K562 (cell line): Measurements from ENCODE around the gene SLC26A1. TPM values are rescaled to one million over a fixed set of nuclear protein-coding genes. Genes with fewer than 3 reads are reported as not detected.
A peak's percentile ranks its signal among the peaks of the same experiment; 100 is the strongest.

ENCODE experiments used
- ATAC-seq: fragments of 200-7000 bp; cut with Tn5 transposase; 3 replicates; pipeline ENCODE4 v1.9.1; 2020; ENCODE audit warnings: moderate library complexity
- BruUV-seq: library from RNA; stranded (reverse); fragments of 400-500 nt; replicated peaks from 2 replicates; lab custom pipeline; 2021; lab: Mats Ljungman, UMichigan
- CTCF ChIA-PET: fragments of 300-600 bp; formaldehyde crosslinking; extraction: SDS; loops from one replicate; lab custom pipeline; 2021; ENCODE audit warnings: low intra/inter-chr PET ratio; lab: Yijun Ruan, JAX
- POLR2A ChIA-PET: fragments of 300-600, 350-650 bp; sonication (Branson Sonifier 250); formaldehyde crosslinking; extraction: SDS; loops from one replicate; lab custom pipeline; 2021; ENCODE audit warnings: antibody characterized with exemption, inconsistent platforms; lab: Yijun Ruan, JAX
- DNase-seq, 4 experiments: peaks; one replicate each; pipeline versions ENCODE4 v3.0.0 to v3.0.0-alpha.2; 2011 to 2018; ENCODE audit warnings: low spot score in 3 of 4, mixed read lengths in 3 of 4; ENCODE audit errors: extremely low read depth in 1 of 4
- FAIRE-seq: peaks from 2 replicates; lab custom pipeline; 2011; peaks lifted over from hg19 to GRCh38; lab: Jason Lieb, UNC
- H2AFZ ChIP-seq: 2 replicates; pipeline ENCODE4 v1.6.0; 2011; ENCODE audit warnings: low read depth, low read length, control low read depth, inconsistent platforms
- H3K27ac ChIP-seq: fragments of 200-600 bp; 3 replicates; pipeline ENCODE4 v1.8.0; 2011; ENCODE audit warnings: low read depth, mild to moderate bottlenecking, control low read depth, inconsistent platforms, low read length, moderate library complexity, mixed read lengths; ENCODE audit errors: extremely low read depth
- H3K27me3 ChIP-seq, 2 experiments: fragments of 300-600 bp in 1 of 2; 2 replicates in 1 of 2; 3 replicates in 1 of 2; pipeline versions ENCODE4 v1.6.0 to v1.8.0; 2011; ENCODE audit warnings: inconsistent platforms in 2 of 2, low read length in 2 of 2, mild to moderate bottlenecking in 1 of 2, mixed read lengths in 1 of 2, moderate library complexity in 1 of 2; ENCODE audit not compliant: control insufficient read depth in 2 of 2, insufficient read depth in 2 of 2
- H3K36me3 ChIP-seq: fragments of 300-600 bp; 3 replicates; pipeline ENCODE4 v1.8.0; 2011; ENCODE audit warnings: mild to moderate bottlenecking, low read length, inconsistent platforms; ENCODE audit not compliant: control insufficient read depth, insufficient read depth
- H3K4me1 ChIP-seq, 2 experiments: fragments of 200-600 bp in 1 of 2; replicated peaks in 1 of 2; 2 replicates in 1 of 2; 3 replicates in 1 of 2; pipeline versions ENCODE4 v1.5.1 to v1.8.0; 2011; ENCODE audit warnings: inconsistent platforms in 2 of 2, low read length in 2 of 2, mild to moderate bottlenecking in 1 of 2, mixed read lengths in 1 of 2, moderate library complexity in 1 of 2; ENCODE audit not compliant: control insufficient read depth in 2 of 2, insufficient read depth in 2 of 2
- H3K4me2 ChIP-seq: 2 replicates; pipeline ENCODE4 v1.6.1; 2011; ENCODE audit warnings: low read length, control low read depth, inconsistent platforms, mixed read lengths; ENCODE audit not compliant: insufficient read depth
- H3K4me3 ChIP-seq: fragments of 200-600 bp; sonication (generic), shearing (Covaris generic); 2 replicates; pipeline ENCODE4 v1.5.1; 2016; ENCODE audit warnings: control low read depth, inconsistent platforms
- H3K79me2 ChIP-seq: fragments of 200-600 bp; 3 replicates; pipeline ENCODE4 v1.8.0; 2011; ENCODE audit warnings: low read length, inconsistent platforms; ENCODE audit not compliant: control insufficient read depth, insufficient read depth
- H3K9ac ChIP-seq, 2 experiments: 2 replicates each; pipeline versions ENCODE4 v1.6.0 to v1.6.1; 2011; ENCODE audit warnings: low read depth in 2 of 2, low read length in 2 of 2, control low read depth in 1 of 2, inconsistent platforms in 1 of 2, mild to moderate bottlenecking in 1 of 2, mixed read lengths in 1 of 2; ENCODE audit not compliant: insufficient read depth in 1 of 2
- H3K9me1 ChIP-seq: one replicate; pipeline ENCODE4 v1.6.0; 2011; ENCODE audit warnings: inconsistent platforms, mild to moderate bottlenecking, low read length, moderate library complexity; ENCODE audit not compliant: control insufficient read depth, insufficient read depth
- H3K9me3 ChIP-seq: replicated peaks from 2 replicates; pipeline ENCODE4 v1.5.1; 2011; ENCODE audit warnings: low read depth, low read length, inconsistent platforms; ENCODE audit not compliant: control insufficient read depth, insufficient read depth
- H4K20me1 ChIP-seq: replicated peaks from 2 replicates; pipeline ENCODE4 v1.6.1; 2011; ENCODE audit warnings: low read length, inconsistent platforms, mixed read lengths; ENCODE audit not compliant: control insufficient read depth, insufficient read depth
- GTF2F1 ChIP-seq: IDR thresholded peaks from 2 replicates; pipeline ENCODE4 v1.6.1; 2011; ENCODE audit warnings: low read depth, low read length, improper control_type of control experiment
- HNRNPL ChIP-seq: fragments of 200-400 bp; formaldehyde crosslinking; IDR thresholded peaks from 2 replicates; pipeline ENCODE4 v1.6.1; 2017; ENCODE audit warnings: low read depth, mild to moderate bottlenecking, low read length
- MNT ChIP-seq, 2 experiments: fragments of 450-650 bp; conservative IDR thresholded peaks; 2 replicates each; pipeline ENCODE4 v1.6.1; 2017; ENCODE audit warnings: mild to moderate bottlenecking in 2 of 2, moderate library complexity in 2 of 2
- POLR2H ChIP-seq: IDR thresholded peaks from 2 replicates; pipeline ENCODE4 v1.6.1; 2016; ENCODE audit warnings: missing genetic modification characterization, low read depth, mild to moderate bottlenecking, control low read depth, missing compliant biosample characterization, moderate library complexity
- TCFL5 ChIP-seq: fragments of 250-450 bp; sonication (Bioruptor Pico); conservative IDR thresholded peaks from 2 replicates; pipeline ENCODE4 v1.6.1; 2021; ENCODE audit warnings: mild to moderate bottlenecking, moderate library complexity, matching md5 sums
- ZBTB33 ChIP-seq: sonication (generic); formaldehyde crosslinking; IDR thresholded peaks from 2 replicates; pipeline ENCODE4 v1.8.1; 2023; ENCODE audit warnings: mild to moderate bottlenecking, missing genetic modification reagents
- ZBTB9 ChIP-seq: fragments of 450-650 bp; formaldehyde crosslinking; IDR thresholded peaks from 2 replicates; pipeline ENCODE4 v1.4.0; 2020; ENCODE audit warnings: mild to moderate bottlenecking, moderate library complexity
- WGBS: fragments of 100-300 bp; shearing (Covaris generic); methylation state at CpG from one replicate; pipeline ENCODE4 v1.1.6; 2016; ENCODE audit warnings: low coverage, mixed read lengths; ENCODE audit not compliant: insufficient coverage; ENCODE audit errors: missing lambda C conversion rate; 5-methylcytosine and 5-hydroxymethylcytosine counted together
- in situ Hi-C: fragments of 300-500 bp; cut with MboI; formaldehyde crosslinking; loops from 4 replicates; pipeline ENCODE4 v1.15.0; 2018; ENCODE audit warnings: inconsistent platforms, mixed read lengths
- intact Hi-C: fragments of 100-400 bp; cut with micrococcal nuclease; formaldehyde crosslinking; loops from 2 replicates; pipeline ENCODE4 v1.14.2; 2022
- polyA plus RNA-seq, 8 experiments: library from polyadenylated mRNA; depleted of rRNA in 4 of 8; stranded (reverse) in 5 of 8; unstranded in 3 of 8; fragments of >200 nt; fragmentation: Nextera tagmentation in 2 of 8; fragmentation: Illumina TruSeq in 1 of 8; extraction: Ambion mirVana in 2 of 8; extraction: Trizol in 1 of 8; gene quantifications; 2 replicates each; pipeline versions ENCODE4 v1.2.1 to v1.2.3, GENCODE V29; 2011 to 2014; ENCODE audit warnings: inconsistent platforms in 1 of 8, missing spikeins in 1 of 8
- total RNA-seq, 7 experiments: library from RNA; depleted of rRNA in 6 of 7; stranded (reverse); fragments of >200 nt in 6 of 7; fragmentation: Illumina TruSeq in 2 of 7; extraction: Trizol in 2 of 7; gene quantifications; 2 replicates each; pipeline versions ENCODE4 v1.2.1 to v1.2.3, GENCODE V29; 2011 to 2021; ENCODE audit warnings: low replicate concordance in 1 of 7

Gene SLC26A1
- total and polyA plus RNA-seq, 9 of the 15 experiments (the other 6 are each of a cell fraction or from before 2014, with no cell fraction given): 0.11 to 4.2 (median 0.95) TPM

GRCh38 chr4:989722-990471 is 3.3 kb downstream of the SLC26A1 start:
- 94% methylated on average over 30 of the region's 58 CpGs for WGBS
- Histone ChIP-seq H4K20me1 (no peaks in the 10 kb centered on the region), H3K36me3 (peaks cover 22% of the 10 kb centered on the region; the same call in 1 of the 3 replicates), H3K9me3 (no peaks in the 10 kb centered on the region; the same call in 1 of the 2 replicates), H3K9ac (no peak overlapping the region), H3K4me1 (peaks cover 38 to 89% of the 10 kb centered on the region in 2 experiments), H3K79me2 (peaks cover 33% of the 10 kb centered on the region), H3K4me2 (no peak overlapping the region), H3K27ac (no peak overlapping the region), H2AFZ (no peak overlapping the region), H3K27me3 (no peaks in the 10 kb centered on the region), H3K9me1 (no peaks in the 10 kb centered on the region), H3K4me3 (no peak overlapping the region)
- DNase-seq (no peak), FAIRE-seq (no peak), ATAC-seq (no peak)
- intact Hi-C loops: loop anchor here (5.0 to 10.0 kb wide), 5 partner anchors 55 to 305 kb away; partner anchors contain the start of gene SLC49A3
- no TSS peak for BruUV-seq
- ChIA-PET POLR2A (interaction anchor here (0.6 to 0.9 kb wide), 2 partner anchors 88 to 109 kb away, joined by 4 to 5 read pairs; no protein-coding TSS in a partner anchor), CTCF (no interaction called here)
- in situ Hi-C loops: no loop called here
- TF ChIP-seq MNT (conservative IDR thresholded peaks at IDR 0.05): no peak
- TF ChIP-seq ZBTB9 (CRISPR knock-in tag): peak; percentile 83
- TF ChIP-seq TCFL5: no peak
- TF ChIP-seq POLR2H (tag): no peak
- TF ChIP-seq GTF2F1: no peak
- TF ChIP-seq HNRNPL: peak; percentile 47
- peak; percentile 78 for TF ChIP-seq ZBTB33 (CRISPR knock-in tag)
